ENCODE data around the gene ERCC6L2.

The ERCC6L2 gene

GRCh38 chr9:95963659-95964058 lies 88.2 kb downstream of the ERCC6L2 start:
- TF ChIP-seq MYC (IDR thresholded peaks at IDR 0.05; ENCODE audit: low read depth, low read length): no peak
- no peak for TF ChIP-seq CTCF (IDR thresholded peaks at IDR 0.05; ENCODE audit: low read depth, low read length)
- TF ChIP-seq POLR2A (IDR thresholded peaks at IDR 0.05; ENCODE audit: extremely low read depth, insufficient read length): no peak
- no peak for TF ChIP-seq MAX (IDR thresholded peaks at IDR 0.05; ENCODE audit: low read depth, low read length)
- DNase-seq (ENCODE audit: low read depth): no peak
- H3K4me3 ChIP-seq (ENCODE audit: low read depth, low read length): no peak overlapping the region

- no peak for DNase-seq (ENCODE audit: low read depth)
- TF ChIP-seq CTCF (IDR thresholded peaks at IDR 0.05; ENCODE audit: low read depth, low read length) (no peak), MYC (IDR thresholded peaks at IDR 0.05; ENCODE audit: low read depth, low read length) (no peak), POLR2A (IDR thresholded peaks at IDR 0.05; ENCODE audit: extremely low read depth, insufficient read length) (no peak), MAX (IDR thresholded peaks at IDR 0.05; ENCODE audit: low read depth, low read length) (no peak)
Observed at GRCh38 chr9:95966306-95966705, 90.8 kb downstream of the ERCC6L2 start.

GRCh38 chr9:95970317-95970716 lies 94.8 kb downstream of the ERCC6L2 start:
- H3K4me3 ChIP-seq (ENCODE audit: low read depth, low read length): no peak overlapping the region
- TF ChIP-seq MAX (IDR thresholded peaks at IDR 0.05; ENCODE audit: low read depth, low read length): no peak
- no peak for TF ChIP-seq MYC (IDR thresholded peaks at IDR 0.05; ENCODE audit: low read depth, low read length)
- no peak for TF ChIP-seq CTCF (IDR thresholded peaks at IDR 0.05; ENCODE audit: low read depth, low read length)
- TF ChIP-seq POLR2A (IDR thresholded peaks at IDR 0.05; ENCODE audit: extremely low read depth, insufficient read length): no peak
- no peak for DNase-seq (ENCODE audit: low read depth)

More at GRCh38 chr9:95966306-95966705, 90.8 kb downstream of the ERCC6L2 start:
- H3K4me3 ChIP-seq (ENCODE audit: low read depth, low read length): no peak overlapping the region

DNA sequence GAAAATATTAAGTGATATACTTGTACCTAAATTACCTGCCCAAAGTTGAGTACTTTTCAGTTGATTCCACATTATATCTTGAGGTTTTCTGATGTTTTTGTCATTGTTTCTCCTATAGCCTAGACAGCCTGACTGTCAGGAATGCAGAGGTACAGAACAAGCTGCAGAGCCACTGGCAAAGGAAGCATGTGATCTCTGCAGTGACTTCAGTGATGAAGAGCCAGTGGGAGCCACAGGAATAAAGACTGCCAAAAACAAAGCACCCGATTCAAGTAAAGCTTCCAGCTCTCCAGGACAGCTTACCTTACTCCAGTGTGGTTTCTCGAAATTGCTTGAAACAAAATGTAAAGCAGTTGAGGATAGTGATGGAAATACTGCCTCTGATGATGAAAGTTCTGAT lies 96.3 kb downstream of the ERCC6L2 start:
- no peak for DNase-seq (ENCODE audit: low read depth)

DNA sequence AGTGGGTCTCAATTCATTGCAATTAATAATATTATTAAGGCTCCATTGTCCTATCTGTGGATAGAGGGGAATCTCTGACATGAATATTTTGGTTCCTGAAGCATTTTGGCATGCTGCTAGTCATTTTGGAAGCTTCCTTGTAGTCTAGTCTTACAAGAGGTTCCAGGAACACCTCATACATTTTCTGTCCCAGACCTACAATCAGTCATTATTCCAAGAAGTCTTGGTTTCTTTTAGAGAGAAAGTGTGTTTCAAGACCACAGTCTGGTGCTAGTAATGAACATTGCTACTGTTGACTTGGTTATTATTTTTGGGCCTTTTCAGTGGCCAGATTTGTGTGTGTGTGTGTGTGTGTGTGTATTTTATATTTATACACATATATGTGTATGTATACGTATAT lies 98.9 kb downstream of the ERCC6L2 start:
- DNase-seq (ENCODE audit: low read depth): no peak
- no peak overlapping the region for H3K4me3 ChIP-seq (ENCODE audit: low read depth, low read length)
- no peak for TF ChIP-seq POLR2A (IDR thresholded peaks at IDR 0.05; ENCODE audit: extremely low read depth, insufficient read length)
- no peak for TF ChIP-seq MAX (IDR thresholded peaks at IDR 0.05; ENCODE audit: low read depth, low read length)
- no peak for TF ChIP-seq CTCF (IDR thresholded peaks at IDR 0.05; ENCODE audit: low read depth, low read length)
- TF ChIP-seq MYC (IDR thresholded peaks at IDR 0.05; ENCODE audit: low read depth, low read length): no peak

More for the DNA sequence above, 96.3 kb downstream of the ERCC6L2 start:
- no peak for TF ChIP-seq MAX (IDR thresholded peaks at IDR 0.05; ENCODE audit: low read depth, low read length)
- TF ChIP-seq POLR2A (IDR thresholded peaks at IDR 0.05; ENCODE audit: extremely low read depth, insufficient read length): no peak
- TF ChIP-seq CTCF (IDR thresholded peaks at IDR 0.05; ENCODE audit: low read depth, low read length): no peak
- TF ChIP-seq MYC (IDR thresholded peaks at IDR 0.05; ENCODE audit: low read depth, low read length): no peak
- H3K4me3 ChIP-seq (ENCODE audit: low read depth, low read length): no peak overlapping the region

GRCh38 chr9:95977371-95977770 lies 101.9 kb downstream of the ERCC6L2 start:
- no peak for TF ChIP-seq MAX (IDR thresholded peaks at IDR 0.05; ENCODE audit: low read depth, low read length)
- no peak for TF ChIP-seq MYC (IDR thresholded peaks at IDR 0.05; ENCODE audit: low read depth, low read length)
- TF ChIP-seq CTCF (IDR thresholded peaks at IDR 0.05; ENCODE audit: low read depth, low read length): no peak
- no peak for TF ChIP-seq POLR2A (IDR thresholded peaks at IDR 0.05; ENCODE audit: extremely low read depth, insufficient read length)
- no peak for DNase-seq (ENCODE audit: low read depth)

More at GRCh38 chr9:95977371-95977770, 101.9 kb downstream of the ERCC6L2 start:
- no peak overlapping the region for H3K4me3 ChIP-seq (ENCODE audit: low read depth, low read length)

Data from NB4 (cell line).